ENCODE data around the gene SEMA3F.

GRCh38 chr3:50160561-50160983, 5.4 kb downstream of the SEMA3F start:
- TF ChIP-seq CTCF (IDR thresholded peaks at IDR 0.05; ENCODE audit: low read depth, low read length, missing input control) (no peak), JUND (IDR thresholded peaks at IDR 0.05) (no peak), TAF1 (conservative IDR thresholded peaks at IDR 0.05) (no peak), GABPA (IDR thresholded peaks at IDR 0.05 in 1 of 2, conservative IDR thresholded peaks at IDR 0.05 in 1 of 2) (no peak), YY1 (IDR thresholded peaks at IDR 0.05) (no peak), FOXA1 (IDR thresholded peaks at IDR 0.05) (no peak)

Data from liver (tissue), 3 donors.